Nephron (organoid): ENCODE data around the gene KCNQ1.

Experiments
- H3K27ac Mint-ChIP-seq, 3 experiments: 2 replicates each; pipeline ENCODE4 v1.8.0; 2020; ENCODE audit warnings: mixed read lengths in 3 of 3, mild to moderate bottlenecking in 2 of 3, moderate library complexity in 1 of 3
- H3K27me3 Mint-ChIP-seq: 2 replicates; pipeline ENCODE4 v1.8.0; 2021; ENCODE audit warnings: low read depth, mild to moderate bottlenecking, moderate library complexity, mixed read lengths
- H3K36me3 Mint-ChIP-seq: 2 replicates; pipeline ENCODE4 v1.8.0; 2020; ENCODE audit warnings: low read depth, mixed read lengths
- H3K4me1 Mint-ChIP-seq: 2 replicates; pipeline ENCODE4 v1.8.0; 2020; ENCODE audit warnings: mixed read lengths
- H3K4me3 Mint-ChIP-seq, 3 experiments: 2 replicates each; pipeline ENCODE4 v1.8.0; 2020; ENCODE audit warnings: mild to moderate bottlenecking in 3 of 3, mixed read lengths in 3 of 3, moderate library complexity in 2 of 3
- H3K9me3 Mint-ChIP-seq: 2 replicates; pipeline ENCODE4 v1.8.0; 2020; ENCODE audit warnings: mixed read lengths
- CTCF ChIP-seq, 3 experiments: fragments of 200-600 bp; sonication (generic); IDR thresholded peaks; one replicate each; pipeline ENCODE4 v1.5.0; 2021; ENCODE audit warnings: antibody characterized with exemption in 3 of 3; ENCODE audit not compliant: unreplicated experiment in 3 of 3

KCNQ1 gene

GRCh38 chr11:2777386-2777785 is 332.6 kb downstream of the KCNQ1 start:
- Mint-ChIP-seq H3K27ac (peak overlapping the region in 2 of 3 experiments; percentile 45 to 76), H3K4me3 (no peak overlapping the region), H3K9me3 (no peaks in the 10 kb centered on the region), H3K27me3 (peaks cover 4% of the 10 kb centered on the region), H3K4me1 (peaks cover 31% of the 10 kb centered on the region), H3K36me3 (no peaks in the 10 kb centered on the region)
- TF ChIP-seq CTCF (IDR thresholded peaks at IDR 0.05; ENCODE audit: unreplicated experiment in 3 of 3) = no peak

GRCh38 chr11:2777871-2778629 is 333.2 kb downstream of the KCNQ1 start:
- Mint-ChIP-seq H3K9me3 (no peaks in the 10 kb centered on the region), H3K4me3 (no peak overlapping the region), H3K27ac (peak overlapping the region in 2 of 3 experiments; percentile 76 to 78), H3K36me3 (no peaks in the 10 kb centered on the region), H3K27me3 (peaks cover 4% of the 10 kb centered on the region), H3K4me1 (peaks cover 38% of the 10 kb centered on the region)
- TF ChIP-seq CTCF (IDR thresholded peaks at IDR 0.05; ENCODE audit: unreplicated experiment in 3 of 3) = no peak

- H3K36me3 Mint-ChIP-seq = no peaks in the 10 kb centered on the region
- H3K27me3 Mint-ChIP-seq = peaks cover under 1% of the 10 kb centered on the region
- H3K4me1 Mint-ChIP-seq = peaks cover 40% of the 10 kb centered on the region
- H3K27ac Mint-ChIP-seq = peak overlapping the region; percentile 44 to 78 (median 76)
- H3K4me3 Mint-ChIP-seq = no peak overlapping the region
- TF ChIP-seq CTCF (IDR thresholded peaks at IDR 0.05; ENCODE audit: unreplicated experiment in 3 of 3) = no peak
- H3K9me3 Mint-ChIP-seq = no peaks in the 10 kb centered on the region
Measured at GRCh38 chr11:2778630-2779498, 334.1 kb downstream of the KCNQ1 start.

- Mint-ChIP-seq H3K27me3 (no peaks in the 10 kb centered on the region), H3K36me3 (no peaks in the 10 kb centered on the region), H3K4me3 (no peak overlapping the region), H3K4me1 (peaks cover 40% of the 10 kb centered on the region), H3K27ac (peak overlapping the region in 1 of 3 experiments; percentile 35), H3K9me3 (no peaks in the 10 kb centered on the region)
- no peak for TF ChIP-seq CTCF (IDR thresholded peaks at IDR 0.05; ENCODE audit: unreplicated experiment in 3 of 3)
Measured at GRCh38 chr11:2779499-2779980, 334.7 kb downstream of the KCNQ1 start.

GRCh38 chr11:2779981-2780849 is 335.4 kb downstream of the KCNQ1 start:
- H3K4me1 Mint-ChIP-seq = peaks cover 40% of the 10 kb centered on the region
- no peaks in the 10 kb centered on the region for H3K36me3 Mint-ChIP-seq
- TF ChIP-seq CTCF (IDR thresholded peaks at IDR 0.05; ENCODE audit: unreplicated experiment in 3 of 3) = no peak
- peaks cover 4% of the 10 kb centered on the region for H3K9me3 Mint-ChIP-seq
- peak overlapping the region in 1 of 3 experiments; percentile 82 for H3K27ac Mint-ChIP-seq
- no peak overlapping the region for H3K4me3 Mint-ChIP-seq
- no peaks in the 10 kb centered on the region for H3K27me3 Mint-ChIP-seq
